ENCODE data around the gene RUSF1.

RUSF1 gene

GRCh38 chr16:31478956-31479355 lies 29.2 kb downstream of the RUSF1 start:
- Histone ChIP-seq H3K4me3 (no peak overlapping the region), H3K27ac (no peak overlapping the region)
- TF ChIP-seq CTCF (IDR thresholded peaks at IDR 0.05) = no peak
- no peak for DNase-seq (ENCODE audit: low spot score)

DNA sequence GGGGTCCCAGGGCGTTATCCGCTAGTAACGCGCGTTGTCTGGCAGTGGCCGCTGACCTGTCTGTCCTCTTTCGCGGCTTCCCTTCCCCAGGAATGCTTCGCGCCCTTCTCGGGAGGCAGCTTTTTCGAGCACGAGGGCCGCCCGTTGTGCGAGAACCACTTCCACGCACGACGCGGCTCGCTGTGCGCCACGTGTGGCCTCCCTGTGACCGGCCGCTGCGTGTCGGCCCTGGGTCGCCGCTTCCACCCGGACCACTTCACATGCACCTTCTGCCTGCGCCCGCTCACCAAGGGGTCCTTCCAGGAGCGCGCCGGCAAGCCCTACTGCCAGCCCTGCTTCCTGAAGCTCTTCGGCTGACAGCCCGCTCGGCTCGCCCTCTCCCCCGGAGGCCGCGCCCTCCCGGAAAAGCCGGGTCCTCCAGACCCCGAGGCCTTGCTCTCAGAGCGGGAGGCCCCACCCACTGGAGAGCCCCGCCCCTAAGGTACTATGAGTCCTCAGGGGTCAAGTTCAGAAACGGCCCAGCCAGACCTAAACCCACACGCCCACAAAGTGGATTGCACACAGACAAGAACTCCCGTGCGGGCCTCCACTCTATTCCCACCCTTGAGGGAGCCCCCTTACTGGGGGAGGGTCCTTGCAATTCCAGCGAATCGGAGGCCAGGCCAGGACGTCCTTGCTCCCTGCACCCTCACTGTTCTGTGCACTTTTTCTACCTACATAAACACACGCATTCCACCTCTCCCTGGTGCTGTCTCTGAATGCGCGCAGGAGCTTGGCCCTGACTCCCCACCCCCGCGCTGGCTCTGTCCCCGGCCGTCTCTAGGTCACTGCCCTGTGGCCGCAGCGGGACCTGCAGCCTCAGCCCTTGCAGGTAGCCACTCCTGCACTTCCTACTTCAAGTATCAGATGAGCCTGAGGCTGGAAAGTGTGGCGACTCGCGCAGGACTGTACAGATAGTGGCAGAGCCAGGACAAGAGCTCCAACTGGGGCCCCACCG lies 30.7 kb downstream of the RUSF1 start:
- Histone ChIP-seq H3K27ac (peak overlapping the region in 1 of 2 donors; percentile 46), H3K4me3 (peak overlapping the region; percentile 47)
- DNase-seq (ENCODE audit: low spot score) = no peak
- TF ChIP-seq CTCF (IDR thresholded peaks at IDR 0.05) = no peak

DNA sequence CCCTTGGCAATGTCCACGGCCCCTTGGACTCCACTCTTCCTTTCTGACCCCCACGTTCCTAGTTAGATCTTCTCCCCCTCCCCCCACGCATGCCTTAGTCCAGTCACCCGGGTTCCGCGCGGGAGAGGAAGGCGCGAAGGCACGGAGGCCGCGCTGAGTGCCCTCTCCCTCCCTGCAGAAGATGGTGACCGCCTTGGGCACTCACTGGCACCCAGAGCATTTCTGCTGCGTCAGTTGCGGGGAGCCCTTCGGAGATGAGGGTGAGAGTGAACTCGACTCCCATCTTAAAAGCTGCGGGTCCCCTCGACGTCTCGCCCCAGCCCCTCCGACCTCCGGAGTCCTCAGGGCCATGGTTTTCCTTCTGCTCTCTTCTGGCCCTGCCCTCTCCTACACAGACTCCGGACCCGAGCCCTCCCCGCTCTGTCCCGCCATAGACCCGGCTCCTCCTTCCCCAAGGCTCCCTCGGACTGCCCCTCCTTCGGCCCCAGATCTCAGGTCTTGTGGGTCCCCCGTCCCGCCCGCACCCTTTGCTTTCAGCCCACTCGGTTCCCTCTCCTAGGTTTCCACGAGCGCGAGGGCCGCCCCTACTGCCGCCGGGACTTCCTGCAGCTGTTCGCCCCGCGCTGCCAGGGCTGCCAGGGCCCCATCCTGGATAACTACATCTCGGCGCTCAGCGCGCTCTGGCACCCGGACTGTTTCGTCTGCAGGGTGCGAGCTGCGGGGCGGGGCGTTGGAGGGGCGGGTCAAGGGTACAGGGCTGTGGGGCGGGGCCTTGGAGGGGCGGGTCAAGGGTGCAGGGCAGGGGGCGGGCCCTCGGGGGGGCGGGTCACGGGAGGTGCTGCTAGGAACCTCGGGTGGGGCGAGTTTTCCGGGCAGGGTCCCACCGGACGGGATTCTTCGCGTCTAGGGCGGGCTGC lies 31.6 kb downstream of the RUSF1 start:
- H3K4me3 ChIP-seq = peak overlapping the region; percentile 47
- DNase-seq (ENCODE audit: low spot score) = no peak
- TF ChIP-seq CTCF (IDR thresholded peaks at IDR 0.05) = no peak
- H3K27ac ChIP-seq = peak overlapping the region in 1 of 2 donors; percentile 46

- Histone ChIP-seq H3K4me3 (peak overlapping the region; percentile 47), H3K27ac (peak overlapping the region in 1 of 2 donors; percentile 46)
- no peak for DNase-seq (ENCODE audit: low spot score)
- TF ChIP-seq CTCF (IDR thresholded peaks at IDR 0.05) = no peak
These were observed 32.3 kb downstream of the RUSF1 start for GRCh38 chr16:31475946-31476302.

- Histone ChIP-seq H3K27ac (no peak overlapping the region), H3K4me3 (no peak overlapping the region)
- DNase-seq (ENCODE audit: low spot score) = no peak
- TF ChIP-seq CTCF (IDR thresholded peaks at IDR 0.05) = no peak
These were observed 33.1 kb downstream of the RUSF1 start for GRCh38 chr16:31474773-31475738.

DNA sequence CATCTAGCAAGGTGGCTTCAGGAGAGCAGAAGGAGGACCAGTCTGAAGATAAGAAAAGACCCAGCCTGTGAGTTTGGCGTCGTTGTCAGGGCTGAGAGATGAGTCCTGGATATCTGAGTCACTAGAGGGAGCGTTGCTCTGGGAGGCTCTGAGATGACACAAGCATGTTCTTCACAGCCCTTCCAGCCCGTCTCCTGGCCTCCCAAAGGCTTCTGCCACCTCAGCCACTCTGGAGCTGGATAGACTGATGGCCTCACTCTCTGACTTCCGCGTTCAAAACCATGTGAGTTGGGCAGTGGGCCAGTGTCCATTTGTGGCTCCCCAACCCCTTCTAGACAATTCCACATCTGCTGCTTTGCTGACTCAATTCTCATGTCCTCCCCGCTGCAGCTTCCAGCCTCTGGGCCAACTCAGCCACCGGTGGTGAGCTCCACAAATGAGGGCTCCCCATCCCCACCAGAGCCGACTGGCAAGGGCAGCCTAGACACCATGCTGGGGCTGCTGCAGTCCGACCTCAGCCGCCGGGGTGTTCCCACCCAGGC lies 33.9 kb downstream of the RUSF1 start:
- no peak for DNase-seq (ENCODE audit: low spot score)
- H3K27ac ChIP-seq = peak overlapping the region in 1 of 2 donors; percentile 52
- no peak for TF ChIP-seq CTCF (IDR thresholded peaks at IDR 0.05)
- no peak overlapping the region for H3K4me3 ChIP-seq
